SK-N-SH (cell line): ENCODE results near the gene SYNGR3. TPM values are rescaled to one million over a fixed set of nuclear protein-coding genes. Genes with fewer than 3 reads are reported as not detected.

Source experiments
- CTCF ChIA-PET: fragments of 300-600, 350-600 bp; formaldehyde crosslinking; extraction: SDS; loops from one replicate; lab custom pipeline; 2021; lab: Yijun Ruan, JAX
- POLR2A ChIA-PET: fragments of 350-600 bp; sonication (Branson Sonifier 250); formaldehyde crosslinking; extraction: SDS; loops from one replicate; lab custom pipeline; 2020; ENCODE audit warnings: antibody characterized with exemption, inconsistent platforms; lab: Yijun Ruan, JAX
- DNase-seq: peaks from one replicate; pipeline ENCODE4 v3.0.0; 2012
- H2AFZ ChIP-seq: fragments of 200-600 bp; sonication (generic); 2 replicates; pipeline ENCODE4 v1.8.1; 2016; ENCODE audit warnings: antibody characterized with exemption, mild to moderate bottlenecking, low read depth
- H3F3A ChIP-seq: fragments of 200-600 bp; sonication (generic); replicated peaks from 2 replicates; pipeline ENCODE3; 2016; ENCODE audit warnings: antibody characterized with exemption, mild to moderate bottlenecking; ENCODE audit not compliant: insufficient read depth
- H3K27ac ChIP-seq, 2 experiments: fragments of 200-500 bp in 1 of 2; fragments of 200-600 bp in 1 of 2; sonication (Bioruptor generic) in 1 of 2; sonication (generic), shearing (Covaris generic) in 1 of 2; 2 replicates each; pipeline versions ENCODE4 v1.5.1 to v1.6.1; 2014 to 2016; ENCODE audit warnings: low read depth in 2 of 2, inconsistent platforms in 1 of 2, low read length in 1 of 2, mild to moderate bottlenecking in 1 of 2, mixed read lengths in 1 of 2
- H3K27me3 ChIP-seq: fragments of 200-600 bp; sonication (generic), shearing (Covaris generic); 2 replicates; pipeline ENCODE4 v1.6.1; 2016; ENCODE audit warnings: mixed run types; ENCODE audit not compliant: insufficient read depth
- H3K36me3 ChIP-seq, 2 experiments: fragments of 200-500 bp in 1 of 2; fragments of 200-600 bp in 1 of 2; sonication (Bioruptor generic) in 1 of 2; sonication (generic) in 1 of 2; replicated peaks in 1 of 2; 2 replicates each; pipeline versions ENCODE3 to v1.5.1; 2014 to 2016; ENCODE audit warnings: low read length in 1 of 2, mild to moderate bottlenecking in 1 of 2; ENCODE audit not compliant: insufficient read depth in 2 of 2, control insufficient read depth in 1 of 2
- H3K4me1 ChIP-seq, 2 experiments: fragments of 200-500 bp in 1 of 2; fragments of 200-600 bp in 1 of 2; sonication (Bioruptor generic) in 1 of 2; sonication (generic), shearing (Covaris generic) in 1 of 2; 2 replicates each; pipeline versions ENCODE4 v1.5.1 to v1.6.1; 2014 to 2016; ENCODE audit warnings: low read depth in 1 of 2, low read length in 1 of 2, mixed run types in 1 of 2; ENCODE audit not compliant: insufficient read depth in 2 of 2, control insufficient read depth in 1 of 2
- H3K4me2 ChIP-seq: fragments of 200-600 bp; sonication (generic), shearing (Covaris generic); 2 replicates; pipeline ENCODE4 v1.6.1; 2017; ENCODE audit warnings: mixed run types
- H3K4me3 ChIP-seq, 2 experiments: fragments of 200-500 bp in 1 of 2; fragments of 200-600 bp in 1 of 2; sonication (Bioruptor generic) in 1 of 2; sonication (generic), shearing (Covaris generic) in 1 of 2; 2 replicates each; pipeline versions ENCODE4 v1.5.1 to v1.8.1; 2014 to 2016; ENCODE audit warnings: low read depth in 2 of 2, inconsistent platforms in 1 of 2, low read length in 1 of 2, mild to moderate bottlenecking in 1 of 2, mixed read lengths in 1 of 2, moderate library complexity in 1 of 2
- H3K79me2 ChIP-seq: fragments of 200-600 bp; sonication (generic); 2 replicates; pipeline ENCODE4 v1.8.1; 2017; ENCODE audit warnings: mild to moderate bottlenecking; ENCODE audit not compliant: insufficient read depth
- H3K9ac ChIP-seq: fragments of 200-600 bp; sonication (generic); 2 replicates; pipeline ENCODE4 v1.6.1; 2017; ENCODE audit warnings: mixed run types
- H3K9me2 ChIP-seq: fragments of 200-600 bp; sonication (generic); 2 replicates; pipeline ENCODE4 v1.6.1; 2017; ENCODE audit warnings: mixed run types
- H3K9me3 ChIP-seq: fragments of 200-600 bp; sonication (generic); 2 replicates; pipeline ENCODE4 v1.6.1; 2017; ENCODE audit warnings: mixed run types, mild to moderate bottlenecking, moderate library complexity
- H4K20me1 ChIP-seq: fragments of 200-600 bp; sonication (generic); 2 replicates; pipeline ENCODE4 v1.6.1; 2017; ENCODE audit warnings: mild to moderate bottlenecking, mixed run types; ENCODE audit not compliant: insufficient read depth
- FOSL2 ChIP-seq: IDR thresholded peaks from 2 replicates; pipeline ENCODE4 v1.4.0; 2012; ENCODE audit warnings: low read depth, mild to moderate bottlenecking, moderate library complexity, borderline replicate concordance
- GABPA ChIP-seq: IDR thresholded peaks from 2 replicates; pipeline ENCODE4 v1.4.0; 2012; ENCODE audit warnings: low read depth, mild to moderate bottlenecking
- MAX ChIP-seq: IDR thresholded peaks from 2 replicates; pipeline ENCODE4 v1.4.0; 2012; ENCODE audit warnings: low read depth
- MEF2A ChIP-seq: IDR thresholded peaks from 2 replicates; pipeline ENCODE4 v1.4.0; 2012; ENCODE audit warnings: low read depth, borderline replicate concordance
- NFIC ChIP-seq: IDR thresholded peaks from 2 replicates; pipeline ENCODE4 v1.4.0; 2012; ENCODE audit warnings: borderline replicate concordance
- NRF1 ChIP-seq: IDR thresholded peaks from 2 replicates; pipeline ENCODE4 v1.6.1; 2012; ENCODE audit warnings: low read depth, mild to moderate bottlenecking, low read length
- PBX3 ChIP-seq: IDR thresholded peaks from 2 replicates; pipeline ENCODE4; 2012
- RAD21 ChIP-seq: IDR thresholded peaks from 2 replicates; pipeline ENCODE4 v1.6.1; 2012; ENCODE audit warnings: mild to moderate bottlenecking, low read length
- REST ChIP-seq: IDR thresholded peaks from 2 replicates; pipeline ENCODE4 v1.6.1; 2012; ENCODE audit warnings: mild to moderate bottlenecking, low read depth, low read length, moderate library complexity
- RFX5 ChIP-seq: IDR thresholded peaks from 2 replicates; pipeline ENCODE4 v1.6.1; 2012; ENCODE audit warnings: mild to moderate bottlenecking, improper control_type of control experiment, low read length
- TAF1 ChIP-seq: IDR thresholded peaks from 2 replicates; pipeline ENCODE4 v1.6.1; 2012; ENCODE audit warnings: low read depth, mild to moderate bottlenecking, low read length, moderate library complexity, borderline replicate concordance
- TEAD4 ChIP-seq: IDR thresholded peaks from 2 replicates; pipeline ENCODE4 v1.4.0; 2012; ENCODE audit warnings: mild to moderate bottlenecking, borderline replicate concordance; ENCODE audit not compliant: insufficient read depth
- USF1 ChIP-seq: IDR thresholded peaks from 2 replicates; pipeline ENCODE4 v1.4.0; 2012; ENCODE audit warnings: low read depth, borderline replicate concordance
- USF2 ChIP-seq: fragments of 150-350 bp; IDR thresholded peaks from 2 replicates; pipeline ENCODE4 v1.6.1; 2017; ENCODE audit warnings: antibody characterized with exemption, low read length, low read depth, borderline replicate concordance
- ZBTB33 ChIP-seq: IDR thresholded peaks from 2 replicates; pipeline ENCODE4 v1.4.0; 2012; ENCODE audit warnings: low read depth, borderline replicate concordance
- WGBS: methylation state at CpG from one replicate; pipeline ENCODE4 v1.1.6; 2017; ENCODE audit warnings: low lambda C conversion rate; 5-methylcytosine and 5-hydroxymethylcytosine counted together
- polyA plus RNA-seq, 3 experiments: library from polyadenylated mRNA; depleted of rRNA; stranded (reverse); fragments of >200 nt; gene quantifications; 2 replicates each; pipeline ENCODE4 v1.2.3, GENCODE V29; 2012

The SYNGR3 gene
- polyA plus RNA-seq, 1 of the 3 experiments (the other 2 are of a cell fraction), result 10.7 TPM

DNA sequence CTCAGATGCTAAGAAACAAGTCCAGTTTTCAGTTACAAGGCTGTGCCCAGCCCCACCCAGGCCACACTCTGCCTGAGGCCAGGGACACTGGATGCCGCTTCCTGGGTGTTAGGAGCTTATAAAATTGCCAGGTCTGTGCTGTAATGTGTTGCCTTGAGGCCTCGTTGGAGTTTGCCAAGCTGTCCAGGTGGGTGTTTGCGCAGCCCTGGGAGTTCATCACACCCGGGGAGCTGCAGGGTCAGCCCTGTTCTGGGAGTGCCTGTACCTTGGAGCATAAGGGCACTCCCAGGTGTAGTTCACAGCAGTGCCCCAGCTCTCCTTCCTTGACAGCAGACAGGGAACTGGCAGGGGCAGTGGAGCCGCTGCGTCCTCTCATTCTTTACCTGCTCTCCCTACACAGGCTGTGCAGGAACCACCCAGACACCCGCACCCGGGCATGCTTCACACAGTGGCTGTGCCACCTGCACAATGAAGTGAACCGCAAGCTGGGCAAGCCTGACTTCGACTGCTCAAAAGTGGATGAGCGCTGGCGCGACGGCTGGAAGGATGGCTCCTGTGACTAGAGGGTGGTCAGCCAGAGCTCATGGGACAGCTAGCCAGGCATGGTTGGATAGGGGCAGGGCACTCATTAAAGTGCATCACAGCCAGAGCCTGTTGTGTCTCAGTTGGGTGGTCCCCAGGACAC, 4.2 kb upstream of the SYNGR3 start:
- DNase-seq, result no peak
- TF ChIP-seq USF1 (no peak), REST (no peak), TEAD4 (no peak), NRF1 (no peak), MAX (no peak), TAF1 (no peak), ZBTB33 (no peak), USF2 (no peak), RAD21 (no peak), NFIC (no peak), GABPA (no peak), PBX3 (no peak), FOSL2 (no peak), RFX5 (no peak), MEF2A (no peak)
- TF ChIP-seq, all 33 proteins: peak for 0
- Histone ChIP-seq H3K9me2 (no peaks in the 10 kb centered on the region), H3K36me3 (peaks cover 5 to 13% of the 10 kb centered on the region in 2 experiments), H3F3A (peaks cover 15% of the 10 kb centered on the region), H2AFZ (no peak overlapping the region), H3K4me1 (peaks cover 8 to 32% of the 10 kb centered on the region in 2 experiments; a peak in 2 of 4 replicates), H3K9ac (peak overlapping the region; percentile 85; the same call in 1 of the 2 replicates), H3K27me3 (no peaks in the 10 kb centered on the region), H3K4me3 (peak overlapping the region; percentile 77 to 80; a peak in 3 of 4 replicates), H3K79me2 (peaks cover 19% of the 10 kb centered on the region; the same call in 1 of the 2 replicates), H4K20me1 (no peaks in the 10 kb centered on the region), H3K4me2 (peak overlapping the region; percentile 99), H3K9me3 (no peaks in the 10 kb centered on the region), H3K27ac (no peak overlapping the region)
- CTCF ChIA-PET, result interaction anchor here (1.0 to 12.9 kb wide), 3 partner anchors 9 to 31 kb away, joined by 3 to 108 read pairs (median 3); no protein-coding TSS in a partner anchor
- POLR2A ChIA-PET, result interaction anchor here (1.1 to 1.8 kb wide), 3 partner anchors 14 to 21 kb away, joined by 4 to 8 read pairs (median 5); partner anchors contain the start of genes RPS2 and TBL3
- WGBS, result 92% methylated on average over 13 of the region's 14 CpGs
